A549 (cell line): ENCODE data around the gene AURKA. TPM values are rescaled to one million over a fixed set of nuclear protein-coding genes. Genes with fewer than 3 reads are reported as not detected.
A peak's percentile ranks its signal among the peaks of the same experiment; 100 is the strongest.

Experiments used
- ATAC-seq, 2 experiments: fragments of 200-7000 bp in 1 of 2; fragments of >200 bp in 1 of 2; cut with Nextera tagmentation in 1 of 2; cut with Tn5 transposase in 1 of 2; 3 replicates each; pipeline versions ENCODE4 v1.8.0 to v1.9.1; 2018 to 2020; ENCODE audit warnings: mild to moderate bottlenecking in 1 of 2, moderate library complexity in 1 of 2
- CTCF ChIA-PET: fragments of 300-600 bp; sonication (Branson Sonifier 250); formaldehyde crosslinking; extraction: SDS; loops from one replicate; lab custom pipeline; 2021; ENCODE audit warnings: antibody characterized with exemption, inconsistent platforms; lab: Yijun Ruan, JAX
- POLR2A ChIA-PET: fragments of 350-600 bp; formaldehyde crosslinking; extraction: SDS; loops from one replicate; lab custom pipeline; 2021; ENCODE audit warnings: antibody characterized with exemption, inconsistent platforms; lab: Yijun Ruan, JAX
- DNase-seq, 2 experiments: peaks; one replicate each; pipeline versions ENCODE4 v3.0.0 to v3.0.0-alpha.2; 2011 to 2016; ENCODE audit warnings: low read depth in 1 of 2, low spot score in 1 of 2
- FAIRE-seq: peaks from 2 replicates; lab custom pipeline; 2011; peaks lifted over from hg19 to GRCh38; lab: Jason Lieb, UNC
- H3K27ac ChIP-seq, 2 experiments: fragments of >200 bp; sonication (Bioruptor Twin); formaldehyde crosslinking; 3 replicates each; pipeline ENCODE4 v1.5.1; 2016 to 2017
- H3K4me1 ChIP-seq: fragments of >200 bp; sonication (Bioruptor Twin); formaldehyde crosslinking; 3 replicates; pipeline ENCODE4 v1.6.1; 2016
- H3K4me2 ChIP-seq: fragments of >200 bp; sonication (Bioruptor Twin); formaldehyde crosslinking; 3 replicates; pipeline ENCODE4 v1.6.1; 2016
- H3K4me3 ChIP-seq: fragments of >200 bp; sonication (Bioruptor Twin); formaldehyde crosslinking; 3 replicates; pipeline ENCODE4 v1.5.1; 2016
- H3K9me3 ChIP-seq: fragments of >200 bp; sonication (Bioruptor Twin); formaldehyde crosslinking; 3 replicates; pipeline ENCODE4 v1.6.1; 2016
- BHLHE40 ChIP-seq: IDR thresholded peaks from 2 replicates; pipeline ENCODE4 v1.6.1; 2012; ENCODE audit warnings: low read depth, low read length, inconsistent platforms
- CBX2 ChIP-seq: fragments of 200-600 bp; sonication (generic); IDR thresholded peaks from 2 replicates; pipeline ENCODE4 v1.6.1; 2016; ENCODE audit warnings: low read depth, mild to moderate bottlenecking, borderline replicate concordance
- CEBPB ChIP-seq, 2 experiments: fragments of >200 bp in 1 of 2; sonication (Bioruptor Twin) in 1 of 2; formaldehyde crosslinking in 1 of 2; IDR thresholded peaks; 2 replicates each; pipeline ENCODE4 v1.6.1; 2012 to 2016
- CHD2 ChIP-seq: fragments of 150-350 bp; IDR thresholded peaks from 2 replicates; pipeline ENCODE4 v1.6.1; 2014; ENCODE audit warnings: low read length; ENCODE audit not compliant: partially characterized antibody
- EHF ChIP-seq: fragments of 250-450 bp; sonication (Bioruptor Pico); IDR thresholded peaks from 2 replicates; pipeline ENCODE4 v1.5.0; 2020; ENCODE audit warnings: mild to moderate bottlenecking
- FOSL2 ChIP-seq, 2 experiments: fragments of 450-650 bp in 1 of 2; fragments of >200 bp in 1 of 2; sonication (Bioruptor Twin) in 1 of 2; formaldehyde crosslinking; IDR thresholded peaks; 2 replicates each; pipeline versions ENCODE4 v1.5.0 to v1.6.1; 2016 to 2020; ENCODE audit warnings: mild to moderate bottlenecking in 1 of 2, moderate library complexity in 1 of 2
- HOXA7 ChIP-seq: fragments of 250-450 bp; sonication (Bioruptor Pico); IDR thresholded peaks from 2 replicates; pipeline ENCODE4 v1.5.0; 2020; ENCODE audit warnings: mild to moderate bottlenecking, moderate library complexity
- MAFK ChIP-seq: fragments of 450-650 bp; IDR thresholded peaks from 2 replicates; pipeline ENCODE4 v1.6.1; 2014; ENCODE audit not compliant: partially characterized antibody
- MAZ ChIP-seq: fragments of 150-350 bp; IDR thresholded peaks from 2 replicates; pipeline ENCODE4 v1.6.1; 2014; ENCODE audit warnings: antibody characterized with exemption, low read depth, low read length, borderline replicate concordance
- PHF8 ChIP-seq: fragments of 200-600 bp; sonication (generic); IDR thresholded peaks from 2 replicates; pipeline ENCODE4 v1.6.1; 2016; ENCODE audit warnings: low read depth, mild to moderate bottlenecking, antibody characterized with exemption, moderate library complexity, borderline replicate concordance
- REST ChIP-seq: fragments of 200-600 bp; sonication (generic); IDR thresholded peaks from 2 replicates; pipeline ENCODE4 v1.6.1; 2016; ENCODE audit warnings: antibody characterized with exemption, mild to moderate bottlenecking, moderate library complexity
- SMC3 ChIP-seq: fragments of >200 bp; sonication (Bioruptor Twin); formaldehyde crosslinking; IDR thresholded peaks from 3 replicates; pipeline ENCODE4 v1.6.1; 2018; ENCODE audit warnings: inconsistent platforms
- ZC3H11A ChIP-seq: fragments of 450-650 bp; IDR thresholded peaks from 2 replicates; pipeline ENCODE4 v1.6.1; 2014; ENCODE audit warnings: antibody characterized with exemption, mild to moderate bottlenecking
- ZNF302 ChIP-seq: fragments of 250-450 bp; sonication (Bioruptor Pico); IDR thresholded peaks from 2 replicates; pipeline ENCODE4 v1.9.0; 2021; ENCODE audit warnings: inconsistent platforms, mild to moderate bottlenecking, moderate library complexity
- WGBS: methylation state at CpG from one replicate; pipeline ENCODE4 v1.1.6; 2017; ENCODE audit errors: missing lambda C conversion rate; 5-methylcytosine and 5-hydroxymethylcytosine counted together
- polyA plus RNA-seq, 4 experiments: library from polyadenylated mRNA; depleted of rRNA in 3 of 4; stranded (reverse); fragments of >200 nt; fragmentation: RNase III in 1 of 4; extraction: RNeasy Plus Mini Kit Qiagen cat#74134 plus additional on column Dnase treatment in 1 of 4; gene quantifications; 2 replicates in 3 of 4; 3 replicates in 1 of 4; pipeline ENCODE4 v1.2.3, GENCODE V29; 2011 to 2017
- TF ChIP-seq, protein P1 (sequence below): fragments of 450-650 bp; IDR thresholded peaks from 2 replicates; pipeline ENCODE4 v1.6.1; 2014; ENCODE audit warnings: antibody characterized with exemption

The AURKA gene
- polyA plus RNA-seq, 2 of the 4 experiments (the other 2 are of a cell fraction), result 117 to 123 TPM

- CTCF ChIA-PET, result no interaction called here
These were observed 67.2 kb downstream of the AURKA start for GRCh38 chr20:56324806-56325205.

GRCh38 chr20:56323656-56324055, 68.4 kb downstream of the AURKA start:
- Histone ChIP-seq H3K4me3 (no peak overlapping the region), H3K27ac (no peak overlapping the region), H3K9me3 (no peaks in the 10 kb centered on the region), H3K4me2 (no peak overlapping the region), H3K4me1 (no peaks in the 10 kb centered on the region)
- FAIRE-seq (no peak), DNase-seq (no peak), ATAC-seq (no peak)
- POLR2A ChIA-PET, result no interaction called here
- CTCF ChIA-PET, result no interaction called here
- TF ChIP-seq HOXA7 (CRISPR knock-in tag) (no peak), EHF (CRISPR knock-in tag) (no peak), CBX2 (no peak), BHLHE40 (no peak)
- WGBS, result 18% methylated on average over 6 of the region's 6 CpGs

More at GRCh38 chr20:56324806-56325205, 67.2 kb downstream of the AURKA start:
- H3K27ac ChIP-seq, result no peak overlapping the region
- no peak overlapping the region for H3K4me3 ChIP-seq
- no peak overlapping the region for H3K4me2 ChIP-seq
- POLR2A ChIA-PET, result no interaction called here
- no peaks in the 10 kb centered on the region for H3K9me3 ChIP-seq
- no peaks in the 10 kb centered on the region for H3K4me1 ChIP-seq
- ATAC-seq (no peak), DNase-seq (no peak), FAIRE-seq (no peak)
- TF ChIP-seq, protein P1, sequence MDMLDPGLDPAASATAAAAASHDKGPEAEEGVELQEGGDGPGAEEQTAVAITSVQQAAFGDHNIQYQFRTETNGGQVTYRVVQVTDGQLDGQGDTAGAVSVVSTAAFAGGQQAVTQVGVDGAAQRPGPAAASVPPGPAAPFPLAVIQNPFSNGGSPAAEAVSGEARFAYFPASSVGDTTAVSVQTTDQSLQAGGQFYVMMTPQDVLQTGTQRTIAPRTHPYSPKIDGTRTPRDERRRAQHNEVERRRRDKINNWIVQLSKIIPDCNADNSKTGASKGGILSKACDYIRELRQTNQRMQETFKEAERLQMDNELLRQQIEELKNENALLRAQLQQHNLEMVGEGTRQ, result no peak
- 0 out of 4 replicates have a peak, but pooled peaks of 1 of the 2 experiments have one; percentile 42 for TF ChIP-seq CEBPB (IDR thresholded peaks at IDR 0.05)

GRCh38 chr20:56323206-56323605, 68.8 kb downstream of the AURKA start:
- DNase-seq (no peak), ATAC-seq (no peak), FAIRE-seq (no peak)
- TF ChIP-seq ZC3H11A, result no peak
- no peak for TF ChIP-seq PHF8
- TF ChIP-seq MAZ, result no peak
- no peak for TF ChIP-seq SMC3
- no peak for TF ChIP-seq REST
- TF ChIP-seq ZNF302 (CRISPR knock-in tag), result no peak
- Histone ChIP-seq H3K27ac (no peak overlapping the region), H3K4me2 (no peak overlapping the region), H3K4me1 (no peaks in the 10 kb centered on the region), H3K4me3 (no peak overlapping the region), H3K9me3 (no peaks in the 10 kb centered on the region)
- ChIA-PET CTCF (no interaction called here), POLR2A (no interaction called here)
- 2% methylated on average over 2 of the region's 2 CpGs for WGBS

- H3K27ac ChIP-seq, result no peak overlapping the region
- H3K9me3 ChIP-seq, result no peaks in the 10 kb centered on the region
- WGBS, result under 1% methylated on average over 4 of the region's 4 CpGs
- FAIRE-seq, result no peak
- no peak overlapping the region for H3K4me2 ChIP-seq
- TF ChIP-seq FOSL2 (IDR thresholded peaks at IDR 0.05), result no peak
- TF ChIP-seq FOSL2 (CRISPR knock-in tag; IDR thresholded peaks at IDR 0.05), result no peak
- TF ChIP-seq CHD2, result no peak
- TF ChIP-seq MAFK, result no peak
- no peak for TF ChIP-seq MAZ
- TF ChIP-seq, all 56 proteins: peak for 0
- Histone ChIP-seq H3K4me1 (no peaks in the 10 kb centered on the region), H3K4me3 (no peak overlapping the region)
- ChIA-PET POLR2A (no interaction called here), CTCF (no interaction called here)
- no peak for ATAC-seq
- no peak for DNase-seq
These were observed 69.3 kb downstream of the AURKA start for GRCh38 chr20:56322681-56323080.

Other genes starting within 250 kb of the AURKA start
- gene MC3R, start 143.5 kb downstream of the AURKA start, polyA plus RNA-seq (2011; rRNA removed), result not detected in 2 replicates
- gene MC3R, start 143.5 kb downstream of the AURKA start, polyA plus RNA-seq (2017; fragmentation: RNase III; extraction: RNeasy Plus Mini Kit Qiagen cat#74134 plus additional on column Dnase treatment), result not detected in 3 replicates
- 12.9 and 13.1 TPM in 2 replicates for gene FAM210B, start 33.2 kb downstream of the AURKA start, polyA plus RNA-seq (2011; rRNA removed)
- 9.1 to 10.8 TPM (median 9.6 TPM) in 3 replicates for gene FAM210B, start 33.2 kb downstream of the AURKA start, polyA plus RNA-seq (2017; fragmentation: RNase III; extraction: RNeasy Plus Mini Kit Qiagen cat#74134 plus additional on column Dnase treatment)
- 79.9 and 96.3 TPM in 2 replicates for gene CSTF1, start 430 bp upstream of the AURKA start, polyA plus RNA-seq (2011; rRNA removed)
- 37.1 to 40.9 TPM (median 37.6 TPM) in 3 replicates for gene CSTF1, start 430 bp upstream of the AURKA start, polyA plus RNA-seq (2017; fragmentation: RNase III; extraction: RNeasy Plus Mini Kit Qiagen cat#74134 plus additional on column Dnase treatment)
- gene CASS4, start 20.0 kb upstream of the AURKA start, polyA plus RNA-seq (2011; rRNA removed), result 0.09 and 0.19 TPM in 2 replicates
- 0.03 to 0.09 TPM (median 0.07 TPM) in 3 replicates for gene CASS4, start 20.0 kb upstream of the AURKA start, polyA plus RNA-seq (2017; fragmentation: RNase III; extraction: RNeasy Plus Mini Kit Qiagen cat#74134 plus additional on column Dnase treatment)
- 86.6 and 102 TPM in 2 replicates for gene RTF2, start 76.4 kb upstream of the AURKA start, polyA plus RNA-seq (2011; rRNA removed)
- 111 to 118 TPM (median 115 TPM) in 3 replicates for gene RTF2, start 76.4 kb upstream of the AURKA start, polyA plus RNA-seq (2017; fragmentation: RNase III; extraction: RNeasy Plus Mini Kit Qiagen cat#74134 plus additional on column Dnase treatment)
- 0.32 and 0.65 TPM in 2 replicates for gene FAM209A, start 132.5 kb upstream of the AURKA start, polyA plus RNA-seq (2011; rRNA removed)
- 0.12 to 0.22 TPM (median 0.14 TPM) in 3 replicates for gene FAM209A, start 132.5 kb upstream of the AURKA start, polyA plus RNA-seq (2017; fragmentation: RNase III; extraction: RNeasy Plus Mini Kit Qiagen cat#74134 plus additional on column Dnase treatment)
- 0.78 and 0.97 TPM in 2 replicates for gene FAM209B, start 141.0 kb upstream of the AURKA start, polyA plus RNA-seq (2011; rRNA removed)
- 0.20 to 0.70 TPM (median 0.46 TPM) in 3 replicates for gene FAM209B, start 141.0 kb upstream of the AURKA start, polyA plus RNA-seq (2017; fragmentation: RNase III; extraction: RNeasy Plus Mini Kit Qiagen cat#74134 plus additional on column Dnase treatment)
- gene TFAP2C, start 237.1 kb upstream of the AURKA start, polyA plus RNA-seq (2011; rRNA removed), result 11.6 and 14.2 TPM in 2 replicates
- gene TFAP2C, start 237.1 kb upstream of the AURKA start, polyA plus RNA-seq (2017; fragmentation: RNase III; extraction: RNeasy Plus Mini Kit Qiagen cat#74134 plus additional on column Dnase treatment), result 9.1 to 9.6 TPM (median 9.2 TPM) in 3 replicates